ENCODE data around the gene TSHZ2.

TSHZ2 gene

GRCh38 chr20:53124803-53125202 lies 152.6 kb downstream of the TSHZ2 start:
- Mint-ChIP-seq H3K36me3 (peaks cover 28% of the 10 kb centered on the region), H3K27ac (no peak overlapping the region), H3K4me1 (peaks cover 81% of the 10 kb centered on the region), H3K27me3 (no peaks in the 10 kb centered on the region), H3K9me3 (peaks cover 14% of the 10 kb centered on the region), H3K4me3 (no peak overlapping the region)

GRCh38 chr20:53126185-53126584 lies 154.0 kb downstream of the TSHZ2 start:
- Mint-ChIP-seq H3K27me3 (no peaks in the 10 kb centered on the region), H3K36me3 (peaks cover 27% of the 10 kb centered on the region)

GRCh38 chr20:53127027-53127426 lies 154.9 kb downstream of the TSHZ2 start:
- Mint-ChIP-seq H3K4me1 (peaks cover 81% of the 10 kb centered on the region), H3K36me3 (peaks cover 26% of the 10 kb centered on the region), H3K9me3 (peaks cover 14% of the 10 kb centered on the region), H3K4me3 (no peak overlapping the region), H3K27ac (peak overlapping the region; percentile 94), H3K27me3 (no peaks in the 10 kb centered on the region)

More at GRCh38 chr20:53126185-53126584, 154.0 kb downstream of the TSHZ2 start:
- Mint-ChIP-seq H3K4me3 (no peak overlapping the region), H3K27ac (peak overlapping the region; percentile 94), H3K4me1 (peaks cover 81% of the 10 kb centered on the region), H3K9me3 (peaks cover 14% of the 10 kb centered on the region)

- Mint-ChIP-seq H3K9me3 (peaks cover 14% of the 10 kb centered on the region), H3K27ac (peak overlapping the region; percentile 79), H3K4me1 (peaks cover 81% of the 10 kb centered on the region), H3K4me3 (no peak overlapping the region), H3K36me3 (peaks cover 26% of the 10 kb centered on the region), H3K27me3 (no peaks in the 10 kb centered on the region)
Observed at GRCh38 chr20:53128004-53128403, 155.8 kb downstream of the TSHZ2 start.

- peaks cover 77% of the 10 kb centered on the region for H3K4me1 Mint-ChIP-seq
- H3K9me3 Mint-ChIP-seq = peaks cover 14% of the 10 kb centered on the region
- no peaks in the 10 kb centered on the region for H3K27me3 Mint-ChIP-seq
- peaks cover 23% of the 10 kb centered on the region for H3K36me3 Mint-ChIP-seq
- peak overlapping the region; percentile 51 for H3K27ac Mint-ChIP-seq
- no peak overlapping the region for H3K4me3 Mint-ChIP-seq
Observed at GRCh38 chr20:53129563-53129962, 157.4 kb downstream of the TSHZ2 start.

- Mint-ChIP-seq H3K36me3 (peaks cover 29% of the 10 kb centered on the region), H3K4me1 (peaks cover 83% of the 10 kb centered on the region), H3K27me3 (no peaks in the 10 kb centered on the region), H3K27ac (peak overlapping the region; percentile 79), H3K9me3 (peaks cover 14% of the 10 kb centered on the region), H3K4me3 (peak overlapping the region; percentile 11)
Observed at GRCh38 chr20:53130795-53131194, 158.6 kb downstream of the TSHZ2 start.

- Mint-ChIP-seq H3K36me3 (peaks cover 28% of the 10 kb centered on the region), H3K27me3 (no peaks in the 10 kb centered on the region), H3K4me1 (peaks cover 79% of the 10 kb centered on the region), H3K9me3 (no peaks in the 10 kb centered on the region), H3K4me3 (no peak overlapping the region), H3K27ac (peak overlapping the region; percentile 81)
Observed at GRCh38 chr20:53133125-53133524, 161.0 kb downstream of the TSHZ2 start.

- Mint-ChIP-seq H3K36me3 (peaks cover 31% of the 10 kb centered on the region), H3K4me3 (no peak overlapping the region), H3K27ac (no peak overlapping the region), H3K4me1 (peaks cover 80% of the 10 kb centered on the region), H3K9me3 (no peaks in the 10 kb centered on the region), H3K27me3 (no peaks in the 10 kb centered on the region)
Observed at GRCh38 chr20:53133628-53134027, 161.5 kb downstream of the TSHZ2 start.

- H3K36me3 Mint-ChIP-seq = peaks cover 25% of the 10 kb centered on the region
- H3K4me3 Mint-ChIP-seq = no peak overlapping the region
- H3K27ac Mint-ChIP-seq = no peak overlapping the region
- H3K4me1 Mint-ChIP-seq = peaks cover 80% of the 10 kb centered on the region
- H3K9me3 Mint-ChIP-seq = no peaks in the 10 kb centered on the region
- no peaks in the 10 kb centered on the region for H3K27me3 Mint-ChIP-seq
Observed at GRCh38 chr20:53136473-53136872, 164.3 kb downstream of the TSHZ2 start.

GRCh38 chr20:53138454-53139262 lies 166.5 kb downstream of the TSHZ2 start:
- Mint-ChIP-seq H3K9me3 (no peaks in the 10 kb centered on the region), H3K27me3 (no peaks in the 10 kb centered on the region), H3K4me3 (no peak overlapping the region), H3K27ac (peak overlapping the region; percentile 90), H3K4me1 (peaks cover 71% of the 10 kb centered on the region), H3K36me3 (peaks cover 29% of the 10 kb centered on the region)

- Mint-ChIP-seq H3K27me3 (no peaks in the 10 kb centered on the region), H3K4me1 (peaks cover 79% of the 10 kb centered on the region), H3K36me3 (peaks cover 21% of the 10 kb centered on the region), H3K4me3 (no peak overlapping the region), H3K9me3 (no peaks in the 10 kb centered on the region), H3K27ac (peak overlapping the region; percentile 82)
Observed at GRCh38 chr20:53141201-53142050, 169.3 kb downstream of the TSHZ2 start.

- peaks cover 76% of the 10 kb centered on the region for H3K4me1 Mint-ChIP-seq
- H3K27ac Mint-ChIP-seq = peak overlapping the region; percentile 82
- no peaks in the 10 kb centered on the region for H3K9me3 Mint-ChIP-seq
- H3K36me3 Mint-ChIP-seq = peaks cover 16% of the 10 kb centered on the region
- no peaks in the 10 kb centered on the region for H3K27me3 Mint-ChIP-seq
- no peak overlapping the region for H3K4me3 Mint-ChIP-seq
Observed at GRCh38 chr20:53142225-53143127, 170.3 kb downstream of the TSHZ2 start.

- Mint-ChIP-seq H3K4me3 (peak overlapping the region; percentile 42), H3K9me3 (no peaks in the 10 kb centered on the region), H3K27me3 (no peaks in the 10 kb centered on the region), H3K27ac (peak overlapping the region; percentile 86), H3K4me1 (peaks cover 71% of the 10 kb centered on the region), H3K36me3 (peaks cover 14% of the 10 kb centered on the region)
Observed at GRCh38 chr20:53146201-53146891, 174.2 kb downstream of the TSHZ2 start.

- Mint-ChIP-seq H3K4me3 (peak overlapping the region; percentile 72), H3K27ac (peak overlapping the region; percentile 86), H3K9me3 (no peaks in the 10 kb centered on the region)
Observed at GRCh38 chr20:53148771-53149147, 176.6 kb downstream of the TSHZ2 start.

More at GRCh38 chr20:53148771-53149147, 176.6 kb downstream of the TSHZ2 start:
- Mint-ChIP-seq H3K27me3 (no peaks in the 10 kb centered on the region), H3K4me1 (peaks cover 74% of the 10 kb centered on the region), H3K36me3 (peaks cover 9% of the 10 kb centered on the region)

All from activated naive CD4-positive, alpha-beta T cell treated with anti-CD3 and anti-CD28 coated beads, Interleukin-2, amount 50 U/mL, for 24 hours (primary cell).